GM21515 (cell line): ENCODE data around the gene ATG9B.

ENCODE experiments used
- ATAC-seq: cut with Tn5 transposase; IDR thresholded peaks from one replicate; pipeline ENCODE4 v1.9.1; 2021; ENCODE audit not compliant: unreplicated experiment

The ATG9B gene, protein sequence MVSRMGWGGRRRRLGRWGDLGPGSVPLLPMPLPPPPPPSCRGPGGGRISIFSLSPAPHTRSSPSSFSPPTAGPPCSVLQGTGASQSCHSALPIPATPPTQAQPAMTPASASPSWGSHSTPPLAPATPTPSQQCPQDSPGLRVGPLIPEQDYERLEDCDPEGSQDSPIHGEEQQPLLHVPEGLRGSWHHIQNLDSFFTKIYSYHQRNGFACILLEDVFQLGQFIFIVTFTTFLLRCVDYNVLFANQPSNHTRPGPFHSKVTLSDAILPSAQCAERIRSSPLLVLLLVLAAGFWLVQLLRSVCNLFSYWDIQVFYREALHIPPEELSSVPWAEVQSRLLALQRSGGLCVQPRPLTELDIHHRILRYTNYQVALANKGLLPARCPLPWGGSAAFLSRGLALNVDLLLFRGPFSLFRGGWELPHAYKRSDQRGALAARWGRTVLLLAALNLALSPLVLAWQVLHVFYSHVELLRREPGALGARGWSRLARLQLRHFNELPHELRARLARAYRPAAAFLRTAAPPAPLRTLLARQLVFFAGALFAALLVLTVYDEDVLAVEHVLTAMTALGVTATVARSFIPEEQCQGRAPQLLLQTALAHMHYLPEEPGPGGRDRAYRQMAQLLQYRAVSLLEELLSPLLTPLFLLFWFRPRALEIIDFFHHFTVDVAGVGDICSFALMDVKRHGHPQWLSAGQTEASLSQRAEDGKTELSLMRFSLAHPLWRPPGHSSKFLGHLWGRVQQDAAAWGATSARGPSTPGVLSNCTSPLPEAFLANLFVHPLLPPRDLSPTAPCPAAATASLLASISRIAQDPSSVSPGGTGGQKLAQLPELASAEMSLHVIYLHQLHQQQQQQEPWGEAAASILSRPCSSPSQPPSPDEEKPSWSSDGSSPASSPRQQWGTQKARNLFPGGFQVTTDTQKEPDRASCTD

DNA sequence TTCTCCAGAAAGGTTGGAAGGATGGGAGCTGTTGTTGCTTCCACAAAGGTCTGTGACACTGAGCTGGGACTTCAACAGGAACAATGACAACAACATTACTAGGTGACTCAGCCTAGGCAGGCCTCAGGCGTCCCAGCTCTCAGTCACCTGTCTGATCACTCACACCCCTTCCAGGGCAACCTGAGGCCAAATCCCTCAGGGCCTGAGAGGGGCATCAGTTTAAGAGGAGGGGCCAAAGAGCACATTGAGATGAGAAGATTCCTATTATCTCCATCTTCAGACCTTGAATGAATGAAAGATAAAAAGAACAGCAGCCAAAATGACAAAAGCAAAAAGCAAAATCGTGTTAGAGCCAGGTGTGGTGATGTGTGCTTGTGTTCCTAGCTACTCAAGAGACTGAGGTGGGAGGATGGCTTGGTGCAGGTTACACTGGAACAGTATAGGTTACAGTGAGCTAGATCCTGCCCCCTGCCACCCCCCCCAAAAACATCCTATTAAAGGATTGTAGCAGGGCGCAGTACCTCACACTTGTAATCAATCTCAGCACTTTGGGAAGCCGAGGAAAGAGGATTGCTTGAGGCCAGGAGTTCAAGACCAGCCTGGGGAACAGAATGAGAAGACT, at the start of gene ATG9B:
Gene ATG9B, minus strand, starts transcription at position 60 of the 622 bp plus-strand sequence. CDS start 71 bp downstream, outside the sequence.
- no peak for ATAC-seq

DNA sequence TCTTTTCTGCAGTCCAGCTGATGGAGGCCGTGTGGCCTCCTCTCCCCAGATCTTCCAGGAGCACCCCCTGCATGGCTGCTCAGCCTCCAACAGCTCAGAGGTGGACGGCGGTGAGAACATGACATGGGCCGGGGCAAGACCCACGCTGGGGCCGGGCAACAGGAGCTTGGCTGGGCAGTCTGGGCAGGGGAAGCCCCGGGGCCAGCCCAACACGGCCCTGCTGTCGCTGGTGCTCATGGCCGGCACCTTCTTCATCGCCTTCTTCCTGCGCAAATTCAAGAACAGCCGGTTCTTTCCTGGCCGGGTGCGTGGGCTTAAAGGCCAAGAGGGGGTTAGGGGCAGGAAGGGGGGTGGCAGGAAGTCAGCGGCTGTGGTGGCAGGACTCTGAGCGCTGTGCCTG, 49.7 kb upstream of the ATG9B start:
- no peak for ATAC-seq

DNA sequence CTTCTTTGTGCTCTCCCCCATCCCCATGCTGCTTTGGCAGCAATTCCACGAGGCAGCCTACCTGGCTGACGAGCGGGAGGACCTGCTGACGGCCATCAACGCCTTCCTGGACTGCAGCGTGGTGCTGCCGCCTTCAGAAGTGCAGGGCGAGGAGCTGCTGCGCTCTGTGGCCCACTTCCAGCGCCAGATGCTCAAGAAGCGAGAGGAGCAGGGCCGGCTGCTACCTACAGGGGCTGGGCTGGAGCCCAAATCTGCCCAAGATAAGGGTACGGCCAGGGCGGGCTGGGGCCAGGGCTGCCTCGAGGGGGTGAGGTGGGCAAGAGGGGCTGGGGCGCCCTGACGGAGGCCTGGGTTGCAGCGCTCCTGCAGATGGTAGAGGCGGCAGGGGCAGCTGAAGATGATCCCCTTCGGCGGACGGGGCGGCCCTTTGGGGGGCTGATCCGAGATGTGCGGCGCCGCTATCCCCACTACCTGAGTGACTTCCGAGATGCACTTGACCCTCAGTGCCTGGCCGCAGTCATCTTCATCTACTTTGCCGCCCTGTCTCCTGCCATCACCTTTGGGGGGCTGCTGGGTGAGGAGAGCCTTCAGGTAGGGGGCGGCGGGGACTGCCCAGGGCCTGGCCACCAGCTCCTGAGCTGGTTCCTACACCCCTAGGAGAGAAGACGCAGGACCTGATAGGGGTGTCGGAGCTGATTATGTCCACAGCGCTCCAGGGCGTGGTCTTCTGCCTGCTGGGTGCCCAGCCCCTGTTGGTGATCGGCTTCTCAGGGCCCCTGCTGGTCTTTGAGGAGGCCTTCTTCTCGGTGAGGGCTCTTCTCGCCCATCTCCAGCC, 47.0 kb upstream of the ATG9B start:
- ATAC-seq: no peak

DNA sequence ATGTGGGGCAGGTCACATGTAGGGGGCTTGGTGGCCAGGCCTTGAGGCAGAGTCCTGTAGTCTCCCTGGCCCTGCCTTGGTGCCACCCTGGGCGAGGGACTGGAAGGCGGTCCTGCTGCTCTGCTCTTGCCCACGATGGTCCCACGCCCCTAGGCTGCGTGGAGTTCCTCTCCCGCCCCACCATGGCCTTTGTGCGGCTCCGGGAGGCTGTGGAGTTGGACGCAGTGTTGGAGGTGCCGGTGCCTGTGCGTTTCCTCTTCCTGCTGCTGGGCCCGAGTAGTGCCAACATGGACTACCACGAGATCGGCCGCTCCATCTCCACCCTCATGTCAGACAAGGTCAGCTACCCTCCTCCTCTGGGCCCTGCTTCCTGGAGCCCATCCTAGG, 46.3 kb upstream of the ATG9B start:
- no peak for ATAC-seq

DNA sequence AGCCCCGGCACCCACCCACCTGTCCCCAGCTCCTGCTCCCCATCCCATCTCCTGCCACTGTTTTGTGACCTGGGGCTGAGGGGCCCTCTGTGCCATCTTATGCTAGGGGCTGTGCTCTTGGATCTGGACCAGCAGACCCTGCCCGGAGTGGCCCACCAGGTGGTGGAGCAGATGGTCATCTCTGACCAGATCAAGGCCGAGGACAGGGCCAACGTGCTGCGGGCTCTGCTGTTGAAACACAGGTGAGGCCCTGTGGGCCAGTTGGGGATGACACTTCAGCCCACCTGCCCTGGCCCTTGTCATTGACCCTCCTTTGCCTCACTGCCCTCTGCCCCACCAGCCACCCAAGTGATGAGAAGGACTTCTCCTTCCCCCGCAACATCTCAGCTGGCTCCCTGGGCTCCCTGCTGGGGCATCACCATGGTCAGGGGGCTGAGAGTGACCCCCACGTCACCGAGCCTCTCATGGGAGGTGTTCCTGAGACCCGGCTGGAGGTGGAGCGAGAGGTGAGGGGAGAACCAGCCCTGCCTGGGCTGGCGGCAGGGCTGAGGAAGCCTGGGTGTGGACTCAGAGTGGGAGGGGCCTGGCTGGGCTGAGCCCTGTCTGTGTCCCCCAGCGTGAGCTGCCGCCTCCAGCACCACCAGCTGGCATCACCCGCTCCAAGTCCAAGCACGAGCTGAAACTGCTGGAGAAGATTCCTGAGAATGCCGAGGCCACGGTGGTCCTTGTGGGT, 45.7 kb upstream of the ATG9B start:
- ATAC-seq: no peak

DNA sequence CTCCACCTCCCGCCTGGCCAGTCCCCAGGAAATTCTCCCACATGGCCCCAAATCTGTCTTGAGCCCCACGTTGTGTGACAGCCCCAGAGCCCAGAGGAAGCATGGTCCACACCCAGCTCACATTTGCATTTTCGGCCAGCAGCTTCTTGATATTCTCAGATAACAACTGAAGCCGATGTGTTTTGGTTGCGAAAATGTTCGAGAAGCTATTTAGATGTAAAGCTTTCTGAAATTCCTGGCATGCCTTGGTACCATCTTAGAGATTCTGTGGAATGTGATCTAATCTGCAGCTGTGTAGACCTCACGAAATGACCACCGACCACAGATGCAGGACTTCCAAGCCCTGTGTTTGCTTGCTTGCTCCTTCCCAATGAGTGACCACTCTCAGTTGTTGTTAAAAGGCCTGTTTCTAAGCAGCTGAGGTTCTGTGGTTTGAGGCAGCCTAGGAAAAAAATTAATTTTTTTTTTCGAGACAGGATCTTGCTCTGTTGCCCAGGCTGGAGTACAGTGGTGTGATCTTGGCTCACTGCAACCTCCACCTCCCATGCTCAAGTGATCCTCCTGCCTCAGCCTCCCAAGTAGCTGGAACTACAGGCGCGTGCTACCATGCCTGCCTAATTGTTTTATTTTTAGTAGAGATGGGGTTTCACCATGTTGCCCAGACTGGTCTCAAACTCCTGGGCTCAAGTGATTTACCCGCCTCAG, 43.9 kb upstream of the ATG9B start:
- ATAC-seq: no peak

DNA sequence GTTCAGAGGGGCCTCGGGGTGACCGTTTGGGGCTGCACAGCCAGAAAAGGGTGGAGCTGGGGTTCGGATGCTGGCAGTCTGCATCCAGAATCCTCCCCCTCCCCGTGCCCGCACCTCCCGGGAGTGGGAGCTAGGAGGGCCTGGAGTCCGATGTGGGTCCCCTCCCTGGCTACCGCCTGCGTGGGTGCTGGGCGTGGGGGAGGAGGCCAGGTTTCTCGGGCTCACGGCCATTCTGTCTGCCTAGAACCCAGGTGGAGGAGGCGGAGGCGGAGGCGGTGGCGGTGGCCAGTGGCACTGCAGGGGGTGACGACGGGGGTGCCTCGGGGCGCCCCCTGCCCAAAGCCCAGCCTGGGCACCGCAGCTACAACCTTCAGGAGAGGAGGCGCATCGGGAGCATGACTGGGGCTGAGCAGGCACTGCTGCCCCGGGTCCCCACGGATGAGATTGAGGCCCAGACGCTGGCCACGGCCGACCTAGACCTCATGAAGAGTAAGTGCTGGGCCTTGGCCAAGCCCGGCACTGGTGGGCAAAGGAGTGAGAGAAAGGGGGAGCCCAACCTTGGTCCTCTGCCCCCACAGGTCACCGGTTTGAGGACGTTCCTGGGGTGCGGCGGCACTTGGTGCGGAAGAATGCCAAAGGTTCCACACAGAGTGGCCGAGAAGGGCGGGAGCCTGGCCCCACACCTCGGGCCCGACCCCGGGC, 42.1 kb upstream of the ATG9B start:
- no peak for ATAC-seq

DNA sequence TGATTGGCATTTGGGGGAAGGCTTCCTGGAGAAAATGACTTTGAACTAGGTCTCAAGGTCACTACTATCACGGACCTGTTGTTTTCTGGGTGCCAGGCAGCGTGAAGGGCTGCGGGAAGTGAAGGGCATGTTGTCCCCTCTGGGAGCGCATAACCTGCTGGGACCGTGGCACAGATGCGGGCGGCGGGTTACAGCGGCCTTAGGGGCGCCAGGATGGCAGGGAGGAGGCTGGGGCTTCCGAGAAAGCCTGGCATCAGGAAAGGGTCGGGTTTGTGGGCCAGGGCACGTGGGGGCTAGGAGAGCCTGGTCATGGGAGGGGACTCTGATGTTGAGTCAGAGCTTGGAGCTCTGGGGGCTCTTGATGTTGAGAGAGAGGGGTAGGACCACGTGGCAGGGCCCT, 41.2 kb upstream of the ATG9B start:
- no peak for ATAC-seq

DNA sequence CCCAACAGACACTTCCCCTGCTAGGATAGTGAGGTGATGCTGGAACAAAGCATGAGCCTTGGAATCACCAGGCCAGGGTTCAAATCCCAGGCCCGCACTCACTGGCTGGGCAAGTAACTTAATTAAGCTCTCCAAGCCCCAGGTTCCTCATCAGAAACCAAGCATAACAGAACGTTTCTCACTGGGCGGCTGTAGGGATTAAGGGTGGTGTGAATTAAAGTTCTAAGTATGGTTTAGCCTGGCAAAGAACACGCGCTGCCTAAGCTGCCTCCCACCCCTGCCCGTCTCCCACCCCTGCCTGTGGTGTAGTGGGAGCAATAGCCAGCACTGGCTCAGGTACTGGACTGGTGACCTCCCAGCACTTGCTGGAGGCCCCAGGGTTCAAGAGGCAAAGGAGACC, 40.7 kb upstream of the ATG9B start:
- no peak for ATAC-seq

DNA sequence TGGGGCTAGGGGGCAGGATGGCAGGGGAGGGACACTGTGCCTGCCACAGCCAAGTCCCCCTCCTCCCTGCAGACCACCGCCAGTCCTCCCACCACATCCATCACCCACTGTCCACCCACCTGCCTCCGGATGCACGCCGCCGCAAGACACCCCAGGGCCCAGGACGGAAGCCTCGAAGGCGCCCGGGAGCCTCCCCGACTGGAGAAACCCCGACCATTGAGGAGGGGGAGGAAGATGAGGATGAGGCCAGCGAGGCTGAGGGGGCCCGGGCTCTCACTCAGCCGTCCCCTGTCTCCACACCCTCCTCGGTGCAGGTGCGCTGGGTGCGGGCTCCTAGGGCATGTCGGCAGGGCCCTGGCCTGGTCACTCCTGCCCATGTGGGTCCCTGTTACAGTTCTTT, 40.2 kb upstream of the ATG9B start:
- ATAC-seq: no peak

DNA sequence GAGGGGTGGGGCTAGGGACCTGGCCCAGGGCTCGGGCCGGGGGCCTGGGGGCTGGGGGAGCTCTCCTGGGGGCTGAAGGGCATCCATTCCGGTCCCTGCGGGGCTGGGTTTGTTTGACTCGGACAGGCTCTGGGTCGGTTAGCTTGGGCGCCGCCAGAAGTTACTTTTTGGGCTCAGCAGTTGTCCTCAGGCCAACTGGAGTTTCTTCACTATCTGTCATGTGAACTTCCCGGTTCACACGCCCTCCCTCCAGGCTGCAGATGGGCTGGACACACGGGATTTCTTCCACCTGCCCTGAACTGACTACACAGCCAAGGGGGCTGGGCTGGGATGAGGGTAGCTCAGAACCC, 38.9 kb upstream of the ATG9B start:
- ATAC-seq: no peak

DNA sequence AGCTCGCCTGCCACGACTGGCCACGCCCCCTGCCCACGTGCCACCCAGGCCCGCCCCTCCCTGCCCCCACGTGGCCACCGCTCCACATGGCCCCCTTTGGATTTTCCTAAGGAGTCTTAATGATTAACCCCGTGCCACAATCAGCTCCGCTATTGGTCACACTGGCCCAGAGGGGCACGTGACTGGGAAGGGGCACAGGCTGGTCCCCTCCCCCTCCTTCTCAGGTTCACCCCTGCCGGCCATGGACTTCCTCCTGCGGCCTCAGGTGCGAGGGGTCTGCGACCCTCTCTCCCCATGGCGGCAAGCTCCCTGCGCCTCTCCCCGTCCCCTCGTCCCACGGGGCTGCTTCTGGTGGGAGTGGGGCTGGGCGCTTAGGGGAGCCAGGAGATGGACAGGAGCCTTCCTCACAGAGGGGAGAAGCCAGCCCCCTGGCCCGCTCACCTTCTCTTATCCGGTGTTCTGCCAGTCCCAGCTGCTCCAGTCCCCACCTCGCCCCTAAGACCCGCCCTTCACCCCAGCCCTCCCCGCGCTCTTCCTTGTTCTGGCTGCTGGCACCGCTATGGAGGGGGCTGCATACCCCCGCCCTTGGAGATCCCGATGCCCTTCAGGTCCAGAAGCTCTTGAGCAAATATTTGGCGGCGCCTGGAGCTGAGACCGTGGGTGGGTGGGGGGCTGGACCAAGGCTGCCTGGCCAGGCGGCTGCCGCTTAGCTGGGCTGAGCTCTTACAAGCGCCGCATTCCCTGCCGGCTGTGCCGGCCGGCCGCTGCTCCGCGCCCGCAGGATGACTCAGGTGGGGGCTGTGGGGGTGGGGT, 38.3 kb upstream of the ATG9B start:
- no peak for ATAC-seq

DNA sequence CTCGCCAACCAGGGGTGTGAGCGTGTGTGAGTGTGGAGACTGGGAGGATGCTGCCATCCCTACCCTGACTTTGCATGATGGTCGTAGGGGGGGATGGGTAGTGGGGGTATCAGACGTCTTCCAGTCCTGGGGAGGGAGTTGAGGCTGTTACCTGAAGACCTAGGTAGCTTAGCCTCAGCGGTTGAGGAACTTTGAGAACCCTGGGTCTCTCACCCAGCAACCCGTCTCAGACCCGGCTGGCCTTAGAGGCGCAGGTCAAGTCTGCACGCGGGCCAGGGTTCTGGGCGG, 37.8 kb upstream of the ATG9B start:
- ATAC-seq: no peak

DNA sequence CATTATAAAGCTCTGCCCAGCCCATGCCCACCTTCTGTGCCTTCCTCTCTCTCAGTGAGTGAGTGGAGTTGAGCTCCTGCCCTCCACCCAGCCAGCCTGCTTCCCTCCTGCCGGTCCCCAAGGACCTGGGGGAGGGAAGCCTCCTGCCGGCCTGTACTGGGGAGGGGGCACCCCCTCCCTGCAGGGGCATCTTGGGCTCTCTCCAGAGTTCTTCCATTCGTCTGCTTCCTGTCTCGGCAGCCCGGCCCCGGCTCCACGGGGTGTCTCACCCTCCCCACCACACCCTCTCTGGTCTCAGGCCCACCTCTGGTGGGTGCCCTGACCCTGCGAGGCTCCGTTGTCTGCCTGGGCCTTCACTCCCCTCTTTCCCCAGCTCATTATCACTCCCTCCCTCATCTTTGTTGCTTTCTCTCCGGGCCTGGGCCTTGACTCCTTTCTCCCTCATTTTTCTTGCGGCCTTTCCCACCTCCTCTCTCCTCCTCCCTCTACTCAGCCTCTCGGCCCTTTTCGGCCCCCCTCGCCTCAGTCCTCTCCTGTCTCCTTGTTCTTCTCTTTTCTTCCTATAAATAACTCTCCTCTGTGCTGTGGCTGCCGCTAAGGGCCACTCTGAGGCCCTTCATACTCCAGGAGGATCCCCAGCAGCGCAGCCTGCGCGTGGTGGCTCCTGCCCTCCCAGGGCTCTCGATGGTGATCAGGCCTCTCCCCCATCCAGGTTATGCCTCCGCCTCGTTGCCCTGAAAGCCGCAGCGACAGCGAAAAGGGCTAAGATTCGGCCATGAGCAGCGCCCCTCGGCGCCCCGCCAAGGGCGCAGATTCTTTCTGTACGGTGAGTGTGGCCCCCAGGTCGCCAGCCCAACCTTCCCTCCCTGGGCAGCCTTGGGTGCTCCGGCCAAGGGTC, 37.2 kb upstream of the ATG9B start:
- no peak for ATAC-seq

DNA sequence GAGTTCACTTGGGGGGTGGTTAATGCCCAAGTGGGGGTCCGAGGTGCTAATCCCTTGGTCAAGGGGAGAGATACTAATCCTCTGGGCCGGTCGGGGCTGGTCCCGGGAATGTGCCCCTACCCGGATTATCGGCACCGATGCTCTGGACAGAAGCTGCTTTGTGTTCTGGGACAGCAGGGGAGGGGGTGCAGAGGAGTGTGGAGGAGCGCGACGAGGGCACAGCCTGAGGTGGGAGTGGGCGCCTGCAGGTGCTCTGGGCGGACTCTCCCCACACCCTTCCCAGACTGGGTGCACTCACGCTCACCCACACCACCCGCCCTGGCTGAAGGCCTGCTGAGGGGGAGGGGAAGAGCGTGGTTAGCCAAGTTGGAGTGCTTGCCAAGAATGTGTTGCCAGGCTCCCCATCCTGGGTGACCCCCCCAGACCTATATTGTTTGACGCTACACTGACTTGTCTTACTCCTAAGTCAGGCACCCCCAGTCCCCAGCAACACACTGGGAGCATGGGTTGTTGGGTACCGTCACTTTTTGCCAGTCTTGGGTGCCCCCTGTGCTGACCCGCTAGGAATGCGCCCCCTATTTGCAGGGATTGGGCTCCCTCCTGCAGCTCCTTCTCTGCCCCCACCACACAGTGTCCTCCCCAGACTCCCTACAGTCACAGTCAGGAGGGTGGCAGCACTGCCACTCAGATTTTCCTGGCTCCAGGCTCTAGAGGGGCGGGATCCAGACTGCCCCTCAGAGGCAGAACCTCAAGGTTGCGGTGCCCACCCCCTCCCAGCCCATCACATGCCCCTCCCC, 36.3 kb upstream of the ATG9B start:
- no peak for ATAC-seq

DNA sequence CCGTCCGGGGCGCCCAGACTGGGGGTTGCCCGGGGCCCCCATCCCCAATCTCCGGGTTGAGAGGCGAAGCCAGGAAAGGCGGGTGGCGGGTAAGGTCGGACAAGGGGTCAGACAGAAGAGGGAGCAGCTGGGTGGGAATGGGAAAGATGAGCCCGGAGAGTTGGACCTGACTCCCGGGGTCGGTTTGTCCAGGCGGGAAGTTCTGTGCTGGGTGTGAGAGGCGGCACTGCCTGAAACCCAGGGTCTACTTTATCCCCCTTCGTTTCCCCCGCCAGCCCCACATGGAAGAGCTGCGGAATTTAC, 35.8 kb upstream of the ATG9B start:
- no peak for ATAC-seq
